Right lobe of liver (tissue), 6 donors: ENCODE results near the gene PAK4. TPM values are rescaled to one million over a fixed set of nuclear protein-coding genes. Genes with fewer than 3 reads are reported as not detected.

Source experiments
- ATAC-seq, 4 donors: fragments of 200-7000 bp; cut with Tn5 transposase; one replicate each; pipeline ENCODE4 v1.9.1; 2020; ENCODE audit warnings: mild to moderate bottlenecking in 4 of 4, moderate library complexity in 4 of 4
- DNase-seq, 3 donors: peaks; one replicate each; pipeline ENCODE4 v3.0.0-alpha.2; 2020
- H3K27ac ChIP-seq, 3 donors: fragments of 200-600 bp; one replicate each; pipeline ENCODE4 v1.8.0; 2022
- H3K27me3 ChIP-seq, 2 donors: fragments of 200-600 bp; one replicate each; pipeline ENCODE4 v1.8.0; 2022
- H3K36me3 ChIP-seq, 4 donors: fragments of 200-600 bp; sonication (generic) in 1 of 4; one replicate each; pipeline versions ENCODE4 v1.5.1 to v1.8.0; 2017 to 2022; ENCODE audit warnings: control low read depth in 1 of 4
- H3K4me1 ChIP-seq, 4 donors: fragments of 200-600 bp; sonication (generic) in 1 of 4; one replicate each; pipeline versions ENCODE4 v1.5.1 to v1.8.0; 2017 to 2022; ENCODE audit warnings: control low read depth in 1 of 4
- H3K4me3 ChIP-seq, 3 donors: fragments of 200-600 bp; one replicate each; pipeline ENCODE4 v1.8.0; 2022
- H3K9me3 ChIP-seq, 4 donors: fragments of 200-600 bp; sonication (generic) in 1 of 4; one replicate each; pipeline versions ENCODE4 v1.5.1 to v1.8.0; 2017 to 2022; ENCODE audit warnings: control low read depth in 1 of 4
- CTCF ChIP-seq, 4 donors: fragments of 200-600 bp in 3 of 4; fragments of 450-650 bp in 1 of 4; IDR thresholded peaks; one replicate each; pipeline versions ENCODE4 v1.5.1 to v1.8.0; 2016 to 2022; ENCODE audit warnings: antibody characterized with exemption in 4 of 4, mild to moderate bottlenecking in 2 of 4
- POLR2A ChIP-seq: fragments of 450-650 bp; IDR thresholded peaks from one replicate; pipeline ENCODE4 v1.6.1; 2017; ENCODE audit warnings: antibody characterized with exemption, mild to moderate bottlenecking
- WGBS: methylation state at CpG from one replicate; pipeline ENCODE4 v1.1.6; 2018; ENCODE audit warnings: low coverage, low lambda C conversion rate; ENCODE audit not compliant: insufficient coverage; ENCODE audit errors: missing lambda C conversion rate; 5-methylcytosine and 5-hydroxymethylcytosine counted together
- intact Hi-C, 2 donors: fragments of 100-400 bp; cut with DNase I; formaldehyde crosslinking; loops; one replicate each; pipeline versions ENCODE4 v1.11.2 to v1.14.1; 2022
- total RNA-seq, 6 experiments: library from RNA; depleted of rRNA in 2 of 6; stranded (reverse); fragments of >200 nt in 2 of 6; fragmentation: NEBNext Ultra II Directional in 3 of 6; extraction: Animal tissue kit (Norgen Biotek cat#: 25700) in 3 of 6; gene quantifications; one replicate each; pipeline versions ENCODE4 v1.1.0 to v1.2.4, GENCODE V29; 2016 to 2023
- donor health status: DM: no; HTN: yes; CAD: no.
- donor health status: DM: no; HTN: no; CAD: no.
- donor health status: DM: no; HTN: no; CAD: no.
- donor health status: DM: no; HTN: yes; CAD: no.
- donor health status: DM: no; HTN: yes; CAD: no.

PAK4 gene
- total RNA-seq, 6 experiments from 2014 or later, result 11.4 to 16.6 (median 14.7) TPM

- Histone ChIP-seq H3K36me3 (no peaks in the 10 kb centered on the region), H3K4me3 (no peak overlapping the region), H3K27ac (no peak overlapping the region), H3K27me3 (peaks cover 0 to 5% of the 10 kb centered on the region in 2 donors), H3K9me3 (no peaks in the 10 kb centered on the region), H3K4me1 (no peaks in the 10 kb centered on the region)
- no peak for TF ChIP-seq CTCF (IDR thresholded peaks at IDR 0.05)
- no peak for TF ChIP-seq POLR2A
- intact Hi-C loops, result loop anchor here (10.0 kb wide), 2 partner anchors 109 to 119 kb away; partner anchors contain the start of gene LRFN1 (in 1 of the 2)
- WGBS, result 67% methylated on average over 4 of the region's 6 CpGs
- ATAC-seq (no peak), DNase-seq (no peak)
Observed at GRCh38 chr19:39206122-39206521, 80.5 kb downstream of the PAK4 start.

DNA sequence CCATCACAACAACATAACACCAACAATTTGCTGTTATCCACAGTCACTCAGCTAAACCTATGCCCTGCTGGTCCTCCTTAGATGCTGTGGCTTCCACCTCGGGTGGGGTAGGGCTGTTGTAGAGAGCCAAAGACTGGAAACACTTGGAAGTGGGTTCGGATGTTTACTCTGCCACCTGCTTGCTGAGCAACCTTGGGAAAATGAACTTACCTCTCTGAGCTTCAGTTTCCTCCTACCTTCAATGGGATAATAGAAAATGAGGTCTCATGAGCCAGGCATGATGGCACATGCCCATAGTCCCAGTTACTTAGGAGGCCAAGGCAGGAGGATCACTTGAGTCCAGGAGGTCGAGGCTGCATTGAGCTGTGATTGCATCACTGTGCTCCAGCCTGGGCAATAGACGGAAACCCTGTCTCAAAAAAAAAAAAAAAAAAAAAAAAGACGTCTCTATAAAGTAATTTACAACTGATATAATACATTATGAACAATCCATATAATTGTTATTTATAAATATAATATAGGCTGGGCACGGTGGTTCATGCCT, 81.8 kb downstream of the PAK4 start:
- WGBS, result 59% methylated on average over 3 of the region's 6 CpGs
- no peaks in the 10 kb centered on the region for H3K9me3 ChIP-seq
- no peak overlapping the region for H3K27ac ChIP-seq
- no peak overlapping the region for H3K4me3 ChIP-seq
- H3K4me1 ChIP-seq, result no peaks in the 10 kb centered on the region
- intact Hi-C loops, result loop anchor here (10.0 kb wide), 2 partner anchors 107 to 117 kb away; partner anchors contain the start of gene LRFN1 (in 1 of the 2)
- H3K27me3 ChIP-seq, result peaks cover 0 to 5% of the 10 kb centered on the region in 2 donors
- TF ChIP-seq POLR2A (no peak), CTCF (IDR thresholded peaks at IDR 0.05) (no peak)
- H3K36me3 ChIP-seq, result no peaks in the 10 kb centered on the region
- no peak for ATAC-seq
- no peak for DNase-seq

DNA sequence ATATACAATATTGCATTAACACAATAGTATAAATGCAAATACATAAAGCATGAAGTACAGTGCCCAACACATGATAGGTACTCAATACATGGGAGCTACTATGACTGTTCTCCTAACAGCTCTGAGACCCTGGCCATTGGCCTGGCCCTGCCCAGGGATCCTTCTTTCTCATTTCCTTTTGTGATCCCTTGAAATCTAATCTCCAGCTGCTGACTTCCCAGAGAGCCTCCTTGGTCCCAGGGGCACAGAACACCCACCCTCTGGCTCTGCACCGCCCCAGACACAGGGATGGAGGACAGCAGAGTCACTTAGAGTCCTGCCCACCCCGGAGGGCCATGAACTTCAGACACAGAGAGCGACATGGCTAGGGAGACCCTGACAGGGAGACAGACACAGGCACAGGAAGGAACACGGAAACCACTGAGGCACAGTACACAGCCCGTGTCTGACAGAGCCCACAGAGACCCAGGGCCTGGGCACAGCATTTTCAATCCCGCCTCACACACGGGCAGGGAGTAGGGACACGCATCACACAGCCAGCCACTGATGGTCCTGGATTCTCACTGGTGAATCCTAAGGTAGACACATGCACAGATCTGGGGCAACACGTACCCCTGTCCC, 82.7 kb downstream of the PAK4 start:
- Histone ChIP-seq H3K4me3 (no peak overlapping the region), H3K27ac (no peak overlapping the region), H3K9me3 (no peaks in the 10 kb centered on the region), H3K36me3 (no peaks in the 10 kb centered on the region), H3K4me1 (no peaks in the 10 kb centered on the region), H3K27me3 (peaks cover 0 to 5% of the 10 kb centered on the region in 2 donors)
- TF ChIP-seq POLR2A, result no peak
- no peak for TF ChIP-seq CTCF (IDR thresholded peaks at IDR 0.05)
- ATAC-seq (no peak), DNase-seq (no peak)
- intact Hi-C loops, result loop anchor here (10.0 kb wide), 2 partner anchors 107 to 117 kb away; partner anchors contain the start of gene LRFN1 (in 1 of the 2)
- WGBS, result 63% methylated on average over 5 of the region's 9 CpGs

DNA sequence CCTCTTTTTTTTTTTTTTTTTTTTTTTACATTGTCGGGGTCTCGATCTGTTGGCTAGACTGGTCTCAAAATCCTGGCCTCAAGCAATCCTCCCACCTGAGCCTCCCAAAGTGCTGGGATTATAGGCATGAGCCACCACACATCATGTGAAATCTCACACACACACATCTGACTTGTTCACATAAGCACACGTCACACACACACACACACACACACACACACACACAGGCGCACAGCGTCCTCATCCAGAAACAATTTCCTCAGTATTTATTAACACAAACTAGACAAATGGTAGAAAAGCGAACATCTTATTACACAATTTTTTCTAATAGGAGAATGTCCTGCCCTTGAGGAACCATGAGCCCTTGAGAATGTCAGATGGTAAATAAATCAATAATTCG, 83.6 kb downstream of the PAK4 start:
- Histone ChIP-seq H3K9me3 (no peaks in the 10 kb centered on the region), H3K4me3 (no peak overlapping the region), H3K36me3 (no peaks in the 10 kb centered on the region), H3K27me3 (peaks cover 0 to under 1% of the 10 kb centered on the region in 2 donors), H3K27ac (no peak overlapping the region), H3K4me1 (no peaks in the 10 kb centered on the region)
- TF ChIP-seq POLR2A, result no peak
- no peak for TF ChIP-seq CTCF (IDR thresholded peaks at IDR 0.05)
- ATAC-seq (no peak), DNase-seq (no peak)
- 61% methylated on average over 6 of the region's 7 CpGs for WGBS
- intact Hi-C loops, result loop anchor here (10.0 kb wide), 2 partner anchors 106 to 116 kb away; partner anchors contain the start of gene LRFN1 (in 1 of the 2)
